D721Med (cell line): ENCODE data around the gene LIMCH1.

Source experiments
- DNase-seq: peaks from one replicate; pipeline ENCODE4 v3.0.0; 2011; ENCODE audit warnings: low spot score; ENCODE audit not compliant: insufficient read length
- FAIRE-seq: peaks from 2 replicates; lab custom pipeline; 2011; peaks lifted over from hg19 to GRCh38; lab: Jason Lieb, UNC
- CTCF ChIP-seq: IDR thresholded peaks from 2 replicates; pipeline ENCODE4 v1.5.1; 2012; ENCODE audit warnings: mild to moderate bottlenecking, control low read depth; ENCODE audit not compliant: insufficient read depth; ENCODE audit errors: missing control alignments

The LIMCH1 gene

GRCh38 chr4:41748571-41749475, 210.9 kb downstream of the LIMCH1 start, which contains the start of gene PHOX2B:
Gene PHOX2B (minus strand): TSS chr4:41748725. CDS start chr4:41748610, 115 bp downstream.
- FAIRE-seq (no peak), DNase-seq (no peak)
- TF ChIP-seq CTCF: no peak

- TF ChIP-seq CTCF: no peak
- DNase-seq (no peak), FAIRE-seq (no peak)
These were observed 211.7 kb downstream of the LIMCH1 start for GRCh38 chr4:41749631-41750039.
